ENCODE data around the gene SERP2. TPM values are rescaled to one million over a fixed set of nuclear protein-coding genes. Genes with fewer than 3 reads are reported as not detected.

The SERP2 gene
- polyA plus RNA-seq, 3 donors from 2014 or later, result 3.9 to 8.1 (median 4.3) TPM

DNA sequence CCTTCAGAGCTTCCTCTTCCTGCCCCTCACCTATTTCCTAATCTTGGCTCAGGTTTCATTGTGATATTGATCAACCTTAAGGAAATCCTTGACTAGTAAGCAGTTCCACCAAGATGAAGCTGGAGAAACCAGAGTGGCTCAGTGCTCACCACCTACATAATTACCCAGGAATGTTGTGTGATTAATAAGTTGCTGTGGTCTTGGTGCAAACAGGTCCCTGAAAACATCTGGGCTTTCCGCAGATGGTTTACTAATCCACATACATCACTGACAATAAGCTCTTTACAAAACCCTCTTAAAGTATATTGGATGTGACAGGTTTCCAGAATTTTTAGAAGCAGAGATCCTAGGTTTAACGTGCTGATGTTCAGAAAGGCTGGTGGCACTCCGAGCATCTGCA is 8.6 kb upstream of the SERP2 start:
- no peaks in the 10 kb centered on the region for H3K9me3 Mint-ChIP-seq
- no peak overlapping the region for H3K4me3 Mint-ChIP-seq
- peaks cover 4 to 17% of the 10 kb centered on the region in 2 donors for H3K4me1 Mint-ChIP-seq
- DNase-seq, result no peak
- H3K36me3 Mint-ChIP-seq, result no peaks in the 10 kb centered on the region
- H3K27me3 Mint-ChIP-seq (ENCODE audit: low read depth in 3 of 3), result peaks cover 2 to 4% (median 3%) of the 10 kb centered on the region in 3 donors
- no peak overlapping the region for H3K27ac Mint-ChIP-seq

- no peak for DNase-seq
- Mint-ChIP-seq H3K36me3 (no peaks in the 10 kb centered on the region), H3K27me3 (ENCODE audit: low read depth in 3 of 3) (peaks cover 2 to 4% (median 3%) of the 10 kb centered on the region in 3 donors), H3K4me3 (no peak overlapping the region), H3K4me1 (peaks cover 4 to 17% of the 10 kb centered on the region in 2 donors), H3K27ac (no peak overlapping the region), H3K9me3 (no peaks in the 10 kb centered on the region)
Measured at GRCh38 chr13:44365899-44366298, 7.7 kb upstream of the SERP2 start.

GRCh38 chr13:44368062-44368591 is 5.5 kb upstream of the SERP2 start:
- no peak overlapping the region for H3K27ac Mint-ChIP-seq
- H3K27me3 Mint-ChIP-seq (ENCODE audit: low read depth in 3 of 3), result peaks cover 2 to 8% (median 3%) of the 10 kb centered on the region in 3 donors
- no peak overlapping the region for H3K4me3 Mint-ChIP-seq
- H3K4me1 Mint-ChIP-seq, result peaks cover 10 to 17% of the 10 kb centered on the region in 2 donors
- H3K9me3 Mint-ChIP-seq, result no peaks in the 10 kb centered on the region
- no peaks in the 10 kb centered on the region for H3K36me3 Mint-ChIP-seq
- DNase-seq, result no peak

DNA sequence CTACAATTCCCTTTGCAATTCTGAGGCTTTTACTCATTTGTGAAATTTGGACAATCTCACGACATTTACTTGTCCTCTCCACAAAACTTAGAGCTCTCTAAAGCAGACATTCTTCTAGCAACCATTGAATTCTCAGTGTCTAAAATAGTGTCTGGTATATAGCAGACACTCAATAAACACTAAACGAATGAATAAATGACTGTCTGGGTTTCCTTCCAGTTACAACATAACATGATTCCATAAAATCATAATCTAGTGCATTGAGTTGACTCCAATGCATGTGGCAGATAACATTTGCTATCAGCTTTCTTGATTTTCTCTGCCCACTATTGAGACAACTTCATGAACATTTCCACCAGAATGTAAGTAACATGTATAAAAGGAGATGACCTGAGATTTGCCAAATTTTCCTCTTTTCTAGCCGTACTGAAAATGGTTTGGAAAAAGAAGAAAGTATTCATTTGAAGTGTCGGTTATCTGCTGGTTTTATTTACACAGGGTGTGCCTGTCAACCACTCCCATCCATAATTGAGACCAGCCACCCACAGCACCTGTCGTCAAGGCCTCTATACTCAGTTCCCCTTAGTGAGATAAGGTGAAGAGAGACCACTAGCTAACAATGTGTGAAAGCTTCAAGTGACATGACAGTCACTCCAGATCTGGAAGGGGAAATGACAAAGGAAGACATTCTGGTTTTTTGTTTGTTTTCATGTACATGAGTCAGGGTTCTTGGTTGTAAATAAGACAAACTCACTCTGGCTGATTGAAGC is 4.8 kb upstream of the SERP2 start:
- Mint-ChIP-seq H3K27me3 (ENCODE audit: low read depth in 3 of 3) (peaks cover 2 to 8% (median 3%) of the 10 kb centered on the region in 3 donors), H3K36me3 (no peaks in the 10 kb centered on the region), H3K27ac (peak overlapping the region in 2 of 6 donors; percentile 2 to 23), H3K4me1 (peaks cover 10 to 17% of the 10 kb centered on the region in 2 donors), H3K9me3 (no peaks in the 10 kb centered on the region), H3K4me3 (no peak overlapping the region)
- peak in 2 of 3 donors; percentile 14 to 15 for DNase-seq

DNA sequence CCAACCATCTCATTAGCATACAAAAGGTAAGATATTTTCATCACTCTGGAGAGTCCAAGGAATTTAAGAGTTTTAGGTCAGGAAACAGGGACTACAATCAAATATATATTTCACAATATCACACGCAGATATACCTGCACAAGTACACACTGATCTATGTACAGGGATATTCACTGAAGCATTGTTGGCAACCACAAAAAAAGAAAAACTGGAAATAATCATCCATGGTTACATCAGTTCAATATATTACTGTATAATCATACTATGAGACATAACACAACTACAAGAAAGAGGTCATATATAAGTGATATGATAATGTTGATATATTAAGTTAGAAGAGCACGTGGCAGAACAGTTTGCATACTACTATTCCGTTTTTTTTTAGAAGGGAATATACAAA is 2.2 kb upstream of the SERP2 start:
- no peaks in the 10 kb centered on the region for H3K9me3 Mint-ChIP-seq
- H3K36me3 Mint-ChIP-seq, result no peaks in the 10 kb centered on the region
- no peak for DNase-seq
- H3K27me3 Mint-ChIP-seq (ENCODE audit: low read depth in 3 of 3), result peaks cover 3 to 8% (median 4%) of the 10 kb centered on the region in 3 donors
- H3K27ac Mint-ChIP-seq, result no peak overlapping the region
- H3K4me3 Mint-ChIP-seq, result peak overlapping the region in 3 of 5 donors; percentile 17 to 44 (median 36)
- H3K4me1 Mint-ChIP-seq, result peaks cover 14 to 25% of the 10 kb centered on the region in 2 donors

DNA sequence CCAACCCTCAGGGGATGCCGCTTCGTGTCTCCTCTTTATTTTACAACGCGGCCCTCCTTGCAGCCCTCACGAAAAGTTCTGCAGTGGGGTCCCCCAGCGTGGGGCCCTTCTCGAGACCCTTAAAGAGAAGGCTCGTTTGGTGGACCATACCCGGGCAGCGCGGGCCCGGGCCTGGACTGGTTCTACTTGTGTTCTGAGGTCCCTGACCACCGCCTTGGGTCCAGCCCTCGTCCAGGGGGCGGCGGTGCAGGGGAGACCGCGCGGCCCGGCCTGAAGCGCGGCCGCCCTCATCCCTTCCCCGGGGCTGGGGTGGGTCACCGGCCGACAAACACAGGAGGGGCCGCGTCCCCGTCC is 400 bp upstream of the SERP2 start:
- peaks cover 0 to 8% (median 4%) of the 10 kb centered on the region in 3 donors for H3K27me3 Mint-ChIP-seq (ENCODE audit: low read depth in 3 of 3)
- H3K27ac Mint-ChIP-seq, result no peak overlapping the region
- H3K36me3 Mint-ChIP-seq, result no peaks in the 10 kb centered on the region
- H3K9me3 Mint-ChIP-seq, result no peaks in the 10 kb centered on the region
- peaks cover 14 to 21% of the 10 kb centered on the region in 2 donors for H3K4me1 Mint-ChIP-seq
- H3K4me3 Mint-ChIP-seq, result peak overlapping the region in 3 of 5 donors; percentile 60 to 63 (median 61)
- DNase-seq, result no peak

- Mint-ChIP-seq H3K27me3 (ENCODE audit: low read depth in 3 of 3) (peaks cover 0 to 8% (median 4%) of the 10 kb centered on the region in 3 donors), H3K4me3 (peak overlapping the region; percentile 65 to 79 (median 73)), H3K36me3 (no peaks in the 10 kb centered on the region), H3K4me1 (peaks cover 10% of the 10 kb centered on the region in 2 donors), H3K27ac (peak overlapping the region in 1 of 6 donors; percentile 77), H3K9me3 (no peaks in the 10 kb centered on the region)
- DNase-seq, result no peak
Measured at GRCh38 chr13:44374348-44374712, 706 bp downstream of the SERP2 start.

DNA sequence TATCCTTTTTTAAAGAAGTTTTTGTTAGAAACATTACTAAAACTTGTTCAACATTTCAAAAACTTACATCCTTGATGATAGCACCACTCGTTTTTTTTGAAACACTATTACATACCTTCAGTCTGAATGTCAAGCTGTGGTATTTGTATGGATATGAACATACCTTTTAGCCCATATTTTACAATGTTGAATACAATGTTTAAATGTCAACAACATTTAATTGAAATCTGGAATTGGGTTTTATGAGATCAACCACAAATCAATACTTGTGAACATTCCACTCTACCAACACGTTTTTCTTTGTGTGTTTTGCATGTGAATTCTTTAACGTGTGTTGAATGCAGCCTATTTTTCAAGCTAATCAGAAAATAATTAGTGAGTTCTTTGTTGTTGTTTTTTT is 4.7 kb downstream of the SERP2 start:
- Mint-ChIP-seq H3K9me3 (no peaks in the 10 kb centered on the region), H3K36me3 (peaks cover 0 to 14% (median 9%) of the 10 kb centered on the region in 3 donors), H3K27ac (no peak overlapping the region), H3K4me3 (no peak overlapping the region), H3K4me1 (peaks cover 4 to 8% of the 10 kb centered on the region in 2 donors), H3K27me3 (ENCODE audit: low read depth in 3 of 3) (peaks cover 0 to 3% (median 0%) of the 10 kb centered on the region in 3 donors)
- no peak for DNase-seq

DNA sequence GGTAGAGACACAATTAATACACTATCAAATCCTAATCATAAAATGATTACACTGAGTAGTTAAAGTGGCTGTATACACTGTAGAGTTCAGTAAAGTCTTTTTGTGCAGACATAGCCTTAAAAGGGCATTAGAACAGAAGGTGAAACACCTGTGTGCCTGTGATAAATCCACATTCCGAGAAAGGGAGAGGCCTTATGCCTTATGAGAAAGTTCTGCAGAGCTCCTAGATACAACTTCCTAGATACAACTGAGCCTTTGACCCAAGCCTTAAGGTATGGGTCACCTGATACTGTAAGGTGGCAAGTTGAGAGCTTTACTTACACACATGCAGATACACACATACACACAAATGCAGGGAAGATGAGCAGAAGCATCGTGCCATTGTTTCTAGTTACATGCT is 6.3 kb downstream of the SERP2 start:
- H3K9me3 Mint-ChIP-seq, result no peaks in the 10 kb centered on the region
- peaks cover 0 to 3% (median 0%) of the 10 kb centered on the region in 3 donors for H3K27me3 Mint-ChIP-seq (ENCODE audit: low read depth in 3 of 3)
- H3K4me3 Mint-ChIP-seq, result no peak overlapping the region
- no peak for DNase-seq
- H3K4me1 Mint-ChIP-seq, result peaks cover 0 to 2% of the 10 kb centered on the region in 2 donors
- H3K36me3 Mint-ChIP-seq, result peaks cover 0 to 23% (median 9%) of the 10 kb centered on the region in 3 donors
- H3K27ac Mint-ChIP-seq, result no peak overlapping the region

GRCh38 chr13:44380404-44381165 is 7.0 kb downstream of the SERP2 start:
- no peaks in the 10 kb centered on the region for H3K9me3 Mint-ChIP-seq
- peaks cover 0 to 23% (median 9%) of the 10 kb centered on the region in 3 donors for H3K36me3 Mint-ChIP-seq
- H3K27me3 Mint-ChIP-seq (ENCODE audit: low read depth in 3 of 3), result peaks cover 0 to 3% (median 0%) of the 10 kb centered on the region in 3 donors
- DNase-seq, result no peak
- H3K27ac Mint-ChIP-seq, result no peak overlapping the region
- H3K4me3 Mint-ChIP-seq, result no peak overlapping the region
- no peaks in the 10 kb centered on the region for H3K4me1 Mint-ChIP-seq

DNA sequence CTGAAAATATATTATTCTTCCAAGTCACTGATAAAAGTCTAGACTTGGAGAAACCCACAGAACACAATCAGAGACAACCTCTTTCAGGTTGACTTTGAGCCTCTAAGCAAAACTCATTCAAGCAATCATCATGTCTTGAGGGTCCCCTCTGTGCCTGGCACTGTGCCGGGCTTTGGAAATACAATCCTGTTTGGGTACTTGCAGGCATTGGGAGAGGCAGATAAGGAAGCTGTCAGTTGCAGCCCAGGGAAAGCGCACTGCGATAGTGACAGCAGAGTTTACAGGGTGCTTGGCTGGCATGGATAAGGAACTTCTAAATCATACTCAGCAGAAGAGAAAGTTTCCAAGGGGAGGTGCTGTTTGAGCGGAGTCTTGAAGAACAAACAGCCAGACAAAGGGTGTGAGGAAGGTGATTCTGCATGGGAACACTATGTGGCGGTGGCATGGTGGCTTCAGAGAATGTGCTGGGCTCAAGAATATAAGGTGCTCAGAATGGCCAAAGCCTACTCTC is 9.1 kb downstream of the SERP2 start:
- Mint-ChIP-seq H3K27me3 (ENCODE audit: low read depth in 3 of 3) (no peaks in the 10 kb centered on the region), H3K36me3 (peaks cover 0 to 23% (median 9%) of the 10 kb centered on the region in 3 donors), H3K4me3 (no peak overlapping the region), H3K27ac (no peak overlapping the region), H3K4me1 (no peaks in the 10 kb centered on the region), H3K9me3 (no peaks in the 10 kb centered on the region)
- DNase-seq, result no peak

DNA sequence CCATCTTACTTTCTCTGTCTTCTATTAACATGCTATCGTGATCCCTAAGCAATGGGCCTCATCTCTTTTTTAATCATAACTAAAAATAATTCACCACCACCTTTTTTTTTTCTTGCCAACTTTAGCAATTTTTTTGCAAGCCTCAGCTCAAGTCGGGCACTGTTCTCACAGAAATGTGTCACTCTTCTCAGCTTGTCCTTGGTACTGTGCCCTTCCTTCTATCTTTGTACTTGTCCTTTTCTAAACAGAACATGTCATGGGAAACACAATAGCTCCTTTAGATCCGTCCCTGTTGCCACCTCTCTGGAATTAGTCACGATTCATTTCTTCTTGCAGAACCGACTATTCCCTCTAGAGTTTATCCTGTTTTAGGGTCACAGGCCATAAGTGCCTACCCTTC is 10.3 kb downstream of the SERP2 start:
- no peaks in the 10 kb centered on the region for H3K9me3 Mint-ChIP-seq
- no peak overlapping the region for H3K27ac Mint-ChIP-seq
- DNase-seq, result no peak
- H3K36me3 Mint-ChIP-seq, result peaks cover 0 to 23% (median 9%) of the 10 kb centered on the region in 3 donors
- H3K4me3 Mint-ChIP-seq, result no peak overlapping the region
- H3K4me1 Mint-ChIP-seq, result no peaks in the 10 kb centered on the region
- H3K27me3 Mint-ChIP-seq (ENCODE audit: low read depth in 3 of 3), result peaks cover 0 to 2% (median 0%) of the 10 kb centered on the region in 3 donors

GRCh38 chr13:44384778-44385177 is 11.2 kb downstream of the SERP2 start:
- no peaks in the 10 kb centered on the region for H3K9me3 Mint-ChIP-seq
- H3K4me1 Mint-ChIP-seq, result no peaks in the 10 kb centered on the region
- H3K4me3 Mint-ChIP-seq, result no peak overlapping the region
- H3K27ac Mint-ChIP-seq, result no peak overlapping the region
- no peak for DNase-seq
- H3K36me3 Mint-ChIP-seq, result peaks cover 0 to 23% (median 9%) of the 10 kb centered on the region in 3 donors
- peaks cover 0 to 2% (median 0%) of the 10 kb centered on the region in 3 donors for H3K27me3 Mint-ChIP-seq (ENCODE audit: low read depth in 3 of 3)

- H3K4me1 Mint-ChIP-seq, result no peaks in the 10 kb centered on the region
- no peak overlapping the region for H3K27ac Mint-ChIP-seq
Measured at GRCh38 chr13:44385401-44385800, 11.8 kb downstream of the SERP2 start.

More at GRCh38 chr13:44385401-44385800, 11.8 kb downstream of the SERP2 start:
- Mint-ChIP-seq H3K9me3 (no peaks in the 10 kb centered on the region), H3K36me3 (peaks cover 0 to 23% (median 9%) of the 10 kb centered on the region in 3 donors), H3K27me3 (ENCODE audit: low read depth in 3 of 3) (peaks cover 0 to 2% (median 0%) of the 10 kb centered on the region in 3 donors), H3K4me3 (no peak overlapping the region)
- no peak for DNase-seq

All from immature natural killer cell (primary cell).